NOMO-1 treated with dmso at 0.1 percent for 144 hours (cell line): ENCODE measurements around the gene HSPB9.
"Not testable (repeated sequence)": the region's sequence is repeated elsewhere in the genome, so short reads cannot be mapped to it uniquely, and the experiment has no call there.

ENCODE experiments used
- DNase-seq: peaks from one replicate; lab custom pipeline; 2025; ENCODE audit not compliant: unreplicated experiment; lab: John Stamatoyannopoulos, UW

Gene HSPB9

GRCh38 chr17:42141382-42141781 is 18.8 kb downstream of the HSPB9 start:
- DNase-seq = no peak

- no peak for DNase-seq
These were observed 19.8 kb downstream of the HSPB9 start for GRCh38 chr17:42142371-42142896.

- not testable (repeated sequence) for DNase-seq
These were observed 20.5 kb downstream of the HSPB9 start for GRCh38 chr17:42143138-42143537.

- no peak for DNase-seq
These were observed 24.5 kb downstream of the HSPB9 start for GRCh38 chr17:42146911-42147607.

GRCh38 chr17:42153919-42154742 is 31.5 kb downstream of the HSPB9 start:
- DNase-seq = peak; percentile 38

- DNase-seq = no peak
These were observed 33.0 kb downstream of the HSPB9 start for GRCh38 chr17:42155614-42156045.

- DNase-seq = no peak
These were observed 37.4 kb downstream of the HSPB9 start for GRCh38 chr17:42159796-42160530.

GRCh38 chr17:42160531-42160910 is 37.9 kb downstream of the HSPB9 start:
- no peak for DNase-seq

- no peak for DNase-seq
These were observed 40.5 kb downstream of the HSPB9 start for GRCh38 chr17:42163113-42163512.

GRCh38 chr17:42163696-42164407 is 41.2 kb downstream of the HSPB9 start:
- no peak for DNase-seq

GRCh38 chr17:42165751-42166150 is 43.1 kb downstream of the HSPB9 start:
- no peak for DNase-seq

GRCh38 chr17:42166196-42166763 is 43.7 kb downstream of the HSPB9 start:
- DNase-seq = no peak

- DNase-seq = peak; percentile 13
These were observed 45.2 kb downstream of the HSPB9 start for GRCh38 chr17:42167807-42168206.

- DNase-seq = no peak
These were observed 46.7 kb downstream of the HSPB9 start for GRCh38 chr17:42169351-42169750.

GRCh38 chr17:42171831-42172230 is 49.2 kb downstream of the HSPB9 start:
- DNase-seq = no peak
